CD14-positive monocyte (primary cell): Measurements from ENCODE around the gene NAA38. TPM values are rescaled to one million over a fixed set of nuclear protein-coding genes. Genes with fewer than 3 reads are reported as not detected.

Source experiments
- DNase-seq, 3 donors: peaks; one replicate each; pipeline ENCODE4 v3.0.0-alpha.2; 2011 to 2022
- H2AFZ ChIP-seq: 2 replicates; pipeline ENCODE4 v1.6.0; 2012; ENCODE audit warnings: mild to moderate bottlenecking, low read depth, low read length, inconsistent platforms; ENCODE audit not compliant: insufficient read depth, poor library complexity, severe bottlenecking
- H3K27ac ChIP-seq, 2 donors: 1 replicate in 1 of 2; 2 replicates in 1 of 2; pipeline ENCODE4 v1.5.1; 2012 to 2013; ENCODE audit warnings: low read length in 2 of 2, control low read depth in 1 of 2, inconsistent platforms in 1 of 2, low read depth in 1 of 2, mild to moderate bottlenecking in 1 of 2
- H3K27me3 ChIP-seq, 2 donors: one replicate each; pipeline versions ENCODE4 v1.6.0 to v1.6.1; 2011 to 2013; ENCODE audit warnings: low read length in 2 of 2; ENCODE audit not compliant: control insufficient read depth in 2 of 2, insufficient read depth in 2 of 2
- H3K36me3 ChIP-seq, 2 donors: replicated peaks in 1 of 2; 1 replicate in 1 of 2; 2 replicates in 1 of 2; pipeline versions ENCODE4 v1.5.1 to v1.6.1; 2012 to 2013; ENCODE audit warnings: low read length in 2 of 2, control low read depth in 1 of 2, inconsistent platforms in 1 of 2, mild to moderate bottlenecking in 1 of 2; ENCODE audit not compliant: insufficient read depth in 2 of 2, control insufficient read depth in 1 of 2
- H3K4me1 ChIP-seq, 2 donors: 1 replicate in 1 of 2; 2 replicates in 1 of 2; pipeline versions ENCODE4 v1.5.1 to v1.6.1; 2012 to 2013; ENCODE audit warnings: low read length in 2 of 2, control low read depth in 1 of 2, inconsistent platforms in 1 of 2, mild to moderate bottlenecking in 1 of 2, moderate library complexity in 1 of 2; ENCODE audit not compliant: insufficient read depth in 2 of 2, control insufficient read depth in 1 of 2
- H3K4me2 ChIP-seq: replicated peaks from 2 replicates; pipeline ENCODE3; 2012; ENCODE audit warnings: low read length, moderate library complexity, mild to moderate bottlenecking; ENCODE audit not compliant: poor library complexity, severe bottlenecking; ENCODE audit errors: extremely low read depth
- H3K4me3 ChIP-seq, 3 experiments: fragments of 200-600 bp in 1 of 3; sonication (generic) in 1 of 3; replicated peaks in 1 of 3; 1 replicate in 2 of 3; 2 replicates in 1 of 3; pipeline ENCODE4 v1.5.1; 2011 to 2013; ENCODE audit warnings: low read length in 3 of 3, mild to moderate bottlenecking in 3 of 3, control low read depth in 2 of 3, low read depth in 2 of 3, inconsistent platforms in 1 of 3, moderate library complexity in 1 of 3
- H3K79me2 ChIP-seq: 2 replicates; pipeline ENCODE4 v1.6.0; 2012; ENCODE audit warnings: mild to moderate bottlenecking, control low read depth, inconsistent platforms, low read length, moderate library complexity; ENCODE audit not compliant: insufficient read depth
- H3K9ac ChIP-seq: 2 replicates; pipeline ENCODE4 v1.6.0; 2017; ENCODE audit warnings: low read length, mild to moderate bottlenecking; ENCODE audit not compliant: insufficient read depth, poor library complexity, severe bottlenecking
- H3K9me3 ChIP-seq, 2 donors: replicated peaks in 1 of 2; 1 replicate in 1 of 2; 2 replicates in 1 of 2; pipeline versions ENCODE4 v1.5.1 to v1.6.1; 2012 to 2013; ENCODE audit warnings: low read length in 2 of 2, control low read depth in 1 of 2; ENCODE audit not compliant: control insufficient read depth in 1 of 2, insufficient read depth in 1 of 2
- H4K20me1 ChIP-seq: 2 replicates; pipeline ENCODE4 v1.6.0; 2012; ENCODE audit warnings: mild to moderate bottlenecking, low read length, control low read depth, moderate library complexity; ENCODE audit not compliant: insufficient read depth
- H3K27ac Mint-ChIP-seq, 7 donors: one replicate each; pipeline ENCODE4 v1.8.0; 2020; ENCODE audit warnings: mild to moderate bottlenecking in 7 of 7, mixed read lengths in 7 of 7, moderate library complexity in 6 of 7, inconsistent platforms in 2 of 7
- H3K27me3 Mint-ChIP-seq, 3 donors: one replicate each; pipeline ENCODE4 v1.8.0; 2021 to 2022; ENCODE audit warnings: low read depth in 3 of 3, mild to moderate bottlenecking in 3 of 3, mixed read lengths in 3 of 3, moderate library complexity in 3 of 3, inconsistent platforms in 1 of 3
- H3K36me3 Mint-ChIP-seq, 2 donors: one replicate each; pipeline ENCODE4 v1.8.0; 2020; ENCODE audit warnings: mixed read lengths in 2 of 2, inconsistent platforms in 1 of 2, mild to moderate bottlenecking in 1 of 2
- H3K4me1 Mint-ChIP-seq: one replicate; pipeline ENCODE4 v1.8.0; 2020; ENCODE audit warnings: mild to moderate bottlenecking, mixed read lengths
- H3K4me3 Mint-ChIP-seq, 2 donors: one replicate each; pipeline ENCODE4 v1.8.0; 2020; ENCODE audit warnings: mild to moderate bottlenecking in 2 of 2, mixed read lengths in 2 of 2, moderate library complexity in 1 of 2
- H3K9me3 Mint-ChIP-seq, 7 donors: one replicate each; pipeline ENCODE4 v1.8.0; 2020 to 2022; ENCODE audit warnings: mixed read lengths in 7 of 7, mild to moderate bottlenecking in 6 of 7, moderate library complexity in 6 of 7, inconsistent platforms in 2 of 7
- WGBS: methylation state at CpG from one replicate; pipeline ENCODE4 v1.1.5; 2013; ENCODE audit warnings: missing lambda C conversion rate; ENCODE audit not compliant: insufficient coverage; 5-methylcytosine and 5-hydroxymethylcytosine counted together
- intact Hi-C, 2 donors: fragments of 100-400 bp; cut with micrococcal nuclease; formaldehyde crosslinking; loops; one replicate each; pipeline versions ENCODE4 v1.15.0 to v1.15.1; 2023
- polyA plus RNA-seq, 3 donors: library from polyadenylated mRNA; depleted of rRNA in 1 of 3; unstranded in 2 of 3; stranded (reverse) in 1 of 3; fragments of 300-500 nt in 2 of 3; fragments of >200 nt in 1 of 3; fragmentation: Illumina TruSeq in 2 of 3; gene quantifications; 1 replicate in 2 of 3; 2 replicates in 1 of 3; pipeline ENCODE4 v1.2.3, GENCODE V29; 2012 to 2021
- TF ChIP-seq, protein P1 (sequence below): fragments of 200-600 bp; IDR thresholded peaks from one replicate; pipeline ENCODE4 v1.8.0; 2022; ENCODE audit warnings: antibody characterized with exemption, mild to moderate bottlenecking

NAA38 gene
- polyA plus RNA-seq, 3 donors, result 63.8 to 197 (median 148) TPM

DNA sequence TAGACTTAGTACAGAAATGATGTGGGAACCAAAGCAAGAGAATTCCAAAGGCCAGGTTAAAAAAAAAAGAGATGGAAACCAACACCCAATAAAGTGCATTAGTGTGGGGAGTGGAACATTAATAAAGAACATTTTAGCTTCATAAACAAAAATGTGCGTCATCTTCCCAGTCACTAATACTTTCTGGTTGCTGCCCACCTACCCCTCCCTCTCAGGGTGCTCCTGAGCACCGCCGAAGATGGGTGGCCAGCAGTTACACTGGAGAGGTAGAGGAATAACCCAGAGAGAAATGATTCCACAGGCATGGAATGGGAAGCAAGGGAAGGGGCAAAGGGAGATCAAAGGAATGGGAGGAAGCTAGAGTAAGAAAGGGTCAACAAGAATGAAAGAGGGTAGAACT is 25.3 kb upstream of the NAA38 start:
- H3K27ac ChIP-seq, result no peak overlapping the region

DNA sequence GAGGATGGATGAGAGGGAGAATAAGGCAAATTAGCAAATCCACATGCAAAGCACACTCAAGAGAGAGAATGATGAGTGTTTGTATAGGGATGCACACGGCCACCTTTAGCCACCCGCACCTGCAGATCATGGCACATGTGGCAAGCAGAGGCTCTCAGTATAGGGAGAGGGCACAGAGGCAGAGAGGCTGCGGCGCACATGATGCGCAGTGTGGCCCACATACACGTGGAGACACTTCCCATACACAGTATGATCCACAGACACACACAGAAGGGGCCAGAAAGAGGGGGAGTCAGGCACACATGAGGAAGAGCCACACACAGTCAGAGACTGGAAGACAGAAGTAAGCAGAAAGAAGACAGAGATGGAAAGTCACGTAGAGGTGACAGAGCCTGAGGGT is 24.7 kb upstream of the NAA38 start:
- Mint-ChIP-seq H3K4me1 (peaks cover 7% of the 10 kb centered on the region), H3K27ac (no peak overlapping the region), H3K4me3 (no peak overlapping the region), H3K27me3 (no peaks in the 10 kb centered on the region), H3K9me3 (no peaks in the 10 kb centered on the region), H3K36me3 (peaks cover 0 to 2% of the 10 kb centered on the region in 2 donors)
- Histone ChIP-seq H3K36me3 (no peaks in the 10 kb centered on the region), H3K79me2 (peaks cover 60% of the 10 kb centered on the region), H3K27me3 (no peaks in the 10 kb centered on the region), H2AFZ (peak overlapping the region; percentile 67), H3K4me1 (peaks cover 52 to 63% of the 10 kb centered on the region in 2 donors), H3K9me3 (no peaks in the 10 kb centered on the region), H3K9ac (no peak overlapping the region), H3K4me3 (peak overlapping the region in 1 of 3 experiments; percentile 37), H3K27ac (peak overlapping the region; percentile 15 to 34), H4K20me1 (no peaks in the 10 kb centered on the region), H3K4me2 (peak overlapping the region; percentile 46)
- no CpG with 5 or more reads among the region's 7 CpGs for WGBS
- intact Hi-C loops, result no loop called here
- TF ChIP-seq, protein P1, sequence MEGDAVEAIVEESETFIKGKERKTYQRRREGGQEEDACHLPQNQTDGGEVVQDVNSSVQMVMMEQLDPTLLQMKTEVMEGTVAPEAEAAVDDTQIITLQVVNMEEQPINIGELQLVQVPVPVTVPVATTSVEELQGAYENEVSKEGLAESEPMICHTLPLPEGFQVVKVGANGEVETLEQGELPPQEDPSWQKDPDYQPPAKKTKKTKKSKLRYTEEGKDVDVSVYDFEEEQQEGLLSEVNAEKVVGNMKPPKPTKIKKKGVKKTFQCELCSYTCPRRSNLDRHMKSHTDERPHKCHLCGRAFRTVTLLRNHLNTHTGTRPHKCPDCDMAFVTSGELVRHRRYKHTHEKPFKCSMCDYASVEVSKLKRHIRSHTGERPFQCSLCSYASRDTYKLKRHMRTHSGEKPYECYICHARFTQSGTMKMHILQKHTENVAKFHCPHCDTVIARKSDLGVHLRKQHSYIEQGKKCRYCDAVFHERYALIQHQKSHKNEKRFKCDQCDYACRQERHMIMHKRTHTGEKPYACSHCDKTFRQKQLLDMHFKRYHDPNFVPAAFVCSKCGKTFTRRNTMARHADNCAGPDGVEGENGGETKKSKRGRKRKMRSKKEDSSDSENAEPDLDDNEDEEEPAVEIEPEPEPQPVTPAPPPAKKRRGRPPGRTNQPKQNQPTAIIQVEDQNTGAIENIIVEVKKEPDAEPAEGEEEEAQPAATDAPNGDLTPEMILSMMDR, result no peak
- no peak for DNase-seq

More for the DNA sequence above, 25.3 kb upstream of the NAA38 start:
- Mint-ChIP-seq H3K36me3 (peaks cover 0 to 2% of the 10 kb centered on the region in 2 donors), H3K27ac (no peak overlapping the region), H3K4me1 (peaks cover 5% of the 10 kb centered on the region), H3K9me3 (no peaks in the 10 kb centered on the region), H3K4me3 (no peak overlapping the region), H3K27me3 (no peaks in the 10 kb centered on the region)
- H3K79me2 ChIP-seq, result peaks cover 61% of the 10 kb centered on the region
- H3K4me3 ChIP-seq, result peak overlapping the region in 1 of 3 experiments; percentile 8
- no peak overlapping the region for H3K9ac ChIP-seq
- no peaks in the 10 kb centered on the region for H3K27me3 ChIP-seq
- peak overlapping the region; percentile 46 for H3K4me2 ChIP-seq
- H4K20me1 ChIP-seq, result no peaks in the 10 kb centered on the region
- no peak for DNase-seq
- no peaks in the 10 kb centered on the region for H3K36me3 ChIP-seq
- H2AFZ ChIP-seq, result no peak overlapping the region
- no CpG with 5 or more reads among the region's 3 CpGs for WGBS
- H3K4me1 ChIP-seq, result peaks cover 56 to 67% of the 10 kb centered on the region in 2 donors
- intact Hi-C loops, result no loop called here
- no peaks in the 10 kb centered on the region for H3K9me3 ChIP-seq
- TF ChIP-seq, protein P1, result no peak
